Measurements from ENCODE around the gene CDK16.

The CDK16 gene

DNA sequence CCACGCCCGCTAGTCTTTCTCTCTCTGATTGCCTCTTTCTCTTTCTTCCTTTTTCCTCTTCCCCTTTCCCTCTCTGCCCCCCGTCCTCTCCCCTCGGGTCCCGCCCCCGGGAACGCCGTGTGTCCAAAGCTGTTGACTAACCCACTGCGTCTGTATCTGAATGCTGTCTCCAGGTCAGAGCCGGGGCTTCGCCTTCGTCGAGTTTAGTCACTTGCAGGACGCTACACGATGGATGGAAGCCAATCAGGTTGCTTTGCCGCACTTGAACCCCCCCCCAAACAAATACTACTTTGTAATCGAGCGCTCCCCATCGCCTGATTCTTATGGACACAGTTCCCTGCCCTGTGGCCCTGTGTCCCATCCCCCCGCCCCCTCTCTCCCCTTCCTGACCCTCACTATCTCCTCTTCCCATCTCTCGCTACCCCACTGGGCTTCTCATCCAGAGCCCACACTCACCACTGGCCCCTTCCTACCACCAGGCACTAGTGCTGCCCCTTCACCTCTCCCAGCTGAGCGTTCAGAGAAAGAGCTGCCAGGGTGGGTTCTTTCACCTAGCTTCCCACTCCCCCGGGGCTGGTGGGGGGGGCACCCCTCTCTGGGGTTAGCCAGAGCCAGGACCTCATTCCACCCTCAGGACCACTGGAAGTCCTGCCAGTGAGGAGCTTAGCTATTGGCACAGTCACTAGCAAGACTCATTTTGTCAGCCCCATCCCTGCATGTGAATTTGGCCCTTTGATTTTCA is 43.5 kb upstream of the CDK16 start:
- H3K36me3 ChIP-seq (ENCODE audit: insufficient read depth), result no peaks in the 10 kb centered on the region; the same call in 1 of the 2 replicates
- no peak overlapping the region for H3K27ac ChIP-seq
- H3K4me2 ChIP-seq, result no peak overlapping the region
- H4K20me1 ChIP-seq (ENCODE audit: insufficient read depth), result no peaks in the 10 kb centered on the region
- H3K9ac ChIP-seq, result no peak overlapping the region
- H3K4me1 ChIP-seq (ENCODE audit: low read depth, poor library complexity, severe bottlenecking), result no peaks in the 10 kb centered on the region
- H3K4me3 ChIP-seq (IDR thresholded peaks at IDR 0.05; ENCODE audit: insufficient read depth, low read depth, low read length), result no peak overlapping the region
- no peaks in the 10 kb centered on the region for H3K79me2 ChIP-seq (ENCODE audit: insufficient read depth, low read depth)
- TF ChIP-seq, protein P1, sequence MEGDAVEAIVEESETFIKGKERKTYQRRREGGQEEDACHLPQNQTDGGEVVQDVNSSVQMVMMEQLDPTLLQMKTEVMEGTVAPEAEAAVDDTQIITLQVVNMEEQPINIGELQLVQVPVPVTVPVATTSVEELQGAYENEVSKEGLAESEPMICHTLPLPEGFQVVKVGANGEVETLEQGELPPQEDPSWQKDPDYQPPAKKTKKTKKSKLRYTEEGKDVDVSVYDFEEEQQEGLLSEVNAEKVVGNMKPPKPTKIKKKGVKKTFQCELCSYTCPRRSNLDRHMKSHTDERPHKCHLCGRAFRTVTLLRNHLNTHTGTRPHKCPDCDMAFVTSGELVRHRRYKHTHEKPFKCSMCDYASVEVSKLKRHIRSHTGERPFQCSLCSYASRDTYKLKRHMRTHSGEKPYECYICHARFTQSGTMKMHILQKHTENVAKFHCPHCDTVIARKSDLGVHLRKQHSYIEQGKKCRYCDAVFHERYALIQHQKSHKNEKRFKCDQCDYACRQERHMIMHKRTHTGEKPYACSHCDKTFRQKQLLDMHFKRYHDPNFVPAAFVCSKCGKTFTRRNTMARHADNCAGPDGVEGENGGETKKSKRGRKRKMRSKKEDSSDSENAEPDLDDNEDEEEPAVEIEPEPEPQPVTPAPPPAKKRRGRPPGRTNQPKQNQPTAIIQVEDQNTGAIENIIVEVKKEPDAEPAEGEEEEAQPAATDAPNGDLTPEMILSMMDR (conservative IDR thresholded peaks at IDR 0.05; ENCODE audit: low read depth, low read length), result no peak
- H2AFZ ChIP-seq (ENCODE audit: low read depth), result no peak overlapping the region
- H3K27me3 ChIP-seq (ENCODE audit: insufficient read depth, low read depth), result no peaks in the 10 kb centered on the region

DNA sequence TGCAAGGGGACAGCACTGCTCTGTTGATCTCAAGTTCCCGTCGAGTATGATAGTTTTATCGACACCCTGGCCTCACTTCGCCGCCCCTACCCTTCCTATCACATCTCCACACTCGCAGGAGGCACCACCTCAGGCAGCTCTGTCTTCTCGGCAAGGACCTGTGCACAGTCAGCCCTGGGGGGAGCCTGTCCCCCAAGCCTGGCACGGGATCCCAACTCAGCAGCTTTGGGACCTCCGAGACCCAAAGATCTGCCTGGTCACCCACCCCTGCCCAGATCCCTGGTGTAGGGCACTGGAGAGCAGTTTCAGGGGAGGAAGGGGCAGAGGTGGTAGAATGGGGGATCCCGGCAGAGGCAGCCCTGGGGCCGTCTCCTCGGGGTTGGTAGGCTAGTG is 42.9 kb upstream of the CDK16 start:
- TF ChIP-seq, protein P1 (conservative IDR thresholded peaks at IDR 0.05; ENCODE audit: low read depth, low read length), result no peak
- Histone ChIP-seq H3K9ac (no peak overlapping the region), H3K4me1 (ENCODE audit: low read depth, poor library complexity, severe bottlenecking) (no peaks in the 10 kb centered on the region), H4K20me1 (ENCODE audit: insufficient read depth) (no peaks in the 10 kb centered on the region), H3K4me3 (IDR thresholded peaks at IDR 0.05; ENCODE audit: insufficient read depth, low read depth, low read length) (no peak overlapping the region), H3K36me3 (ENCODE audit: insufficient read depth) (no peaks in the 10 kb centered on the region; the same call in 1 of the 2 replicates), H2AFZ (ENCODE audit: low read depth) (no peak overlapping the region), H3K79me2 (ENCODE audit: insufficient read depth, low read depth) (no peaks in the 10 kb centered on the region), H3K27ac (no peak overlapping the region), H3K27me3 (ENCODE audit: insufficient read depth, low read depth) (no peaks in the 10 kb centered on the region), H3K4me2 (no peak overlapping the region)

DNA sequence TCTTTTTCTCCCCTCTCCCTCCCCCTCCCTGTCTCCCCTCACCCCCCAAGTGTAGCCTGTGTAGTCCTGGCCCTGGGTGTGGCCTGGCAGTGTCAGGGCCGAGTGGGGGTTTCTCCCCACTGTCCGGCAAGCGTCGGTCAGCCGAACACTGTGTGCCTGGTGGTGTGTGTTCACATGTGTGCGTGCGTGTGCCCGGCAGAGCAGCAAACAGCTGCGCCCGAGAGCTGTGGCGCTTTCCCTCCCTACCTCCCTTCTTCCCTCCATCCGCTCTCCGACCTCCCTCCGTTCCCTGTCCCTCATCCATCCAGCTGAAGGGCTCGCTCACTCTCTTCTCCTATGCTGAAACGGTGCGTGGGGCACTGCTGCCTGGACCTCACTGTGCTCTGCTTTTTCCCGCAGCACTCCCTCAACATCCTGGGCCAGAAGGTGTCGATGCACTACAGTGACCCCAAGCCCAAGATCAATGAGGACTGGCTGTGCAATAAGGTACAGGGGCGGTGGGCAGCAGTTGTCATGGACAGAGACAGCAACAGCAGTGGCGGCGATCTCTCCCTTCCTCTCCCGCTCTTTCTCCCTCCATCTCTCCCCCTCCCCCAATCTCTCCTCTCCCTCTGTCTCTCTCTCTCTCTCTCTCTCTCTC is 42.3 kb upstream of the CDK16 start:
- Histone ChIP-seq H3K4me2 (no peak overlapping the region), H3K9ac (no peak overlapping the region), H4K20me1 (ENCODE audit: insufficient read depth) (no peaks in the 10 kb centered on the region), H3K36me3 (ENCODE audit: insufficient read depth) (no peaks in the 10 kb centered on the region; the same call in 1 of the 2 replicates), H3K27ac (no peak overlapping the region), H3K4me1 (ENCODE audit: low read depth, poor library complexity, severe bottlenecking) (no peaks in the 10 kb centered on the region), H3K79me2 (ENCODE audit: insufficient read depth, low read depth) (no peaks in the 10 kb centered on the region), H3K27me3 (ENCODE audit: insufficient read depth, low read depth) (no peaks in the 10 kb centered on the region), H3K4me3 (IDR thresholded peaks at IDR 0.05; ENCODE audit: insufficient read depth, low read depth, low read length) (no peak overlapping the region), H2AFZ (ENCODE audit: low read depth) (no peak overlapping the region)
- TF ChIP-seq, protein P1 (conservative IDR thresholded peaks at IDR 0.05; ENCODE audit: low read depth, low read length), result no peak

DNA sequence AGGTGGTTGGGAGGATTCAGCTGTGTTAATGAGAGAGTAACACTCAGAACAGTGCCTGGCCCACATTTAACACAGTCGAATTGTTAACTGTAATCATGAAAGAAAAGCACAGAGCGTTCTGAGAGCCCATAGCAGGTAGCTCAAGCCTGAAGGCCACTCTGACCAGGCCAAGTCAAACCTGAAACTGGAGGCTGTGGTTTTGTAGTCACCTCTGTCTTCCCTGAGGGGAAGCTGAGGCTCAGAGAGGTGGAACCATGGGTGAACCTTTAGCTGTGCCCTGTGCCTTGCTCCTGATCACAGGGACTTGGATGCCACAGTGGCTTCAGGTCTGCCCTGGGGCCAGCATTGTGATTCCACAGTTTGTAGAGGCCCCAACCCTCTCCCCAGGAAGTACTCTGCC is 41.4 kb upstream of the CDK16 start:
- Histone ChIP-seq H2AFZ (ENCODE audit: low read depth) (no peak overlapping the region), H3K27me3 (ENCODE audit: insufficient read depth, low read depth) (no peaks in the 10 kb centered on the region), H3K9ac (no peak overlapping the region), H3K4me1 (ENCODE audit: low read depth, poor library complexity, severe bottlenecking) (no peaks in the 10 kb centered on the region), H3K79me2 (ENCODE audit: insufficient read depth, low read depth) (no peaks in the 10 kb centered on the region), H4K20me1 (ENCODE audit: insufficient read depth) (no peaks in the 10 kb centered on the region), H3K4me2 (no peak overlapping the region), H3K27ac (no peak overlapping the region), H3K36me3 (ENCODE audit: insufficient read depth) (no peaks in the 10 kb centered on the region; the same call in 1 of the 2 replicates), H3K4me3 (IDR thresholded peaks at IDR 0.05; ENCODE audit: insufficient read depth, low read depth, low read length) (no peak overlapping the region)
- TF ChIP-seq, protein P1 (conservative IDR thresholded peaks at IDR 0.05; ENCODE audit: low read depth, low read length), result no peak
